NT2/D1 (cell line): Measurements from ENCODE around the gene TMEM183A.

Source experiments
- YY1 ChIP-seq: IDR thresholded peaks from 2 replicates; pipeline ENCODE4 v1.6.1; 2011; ENCODE audit not compliant: insufficient read length, insufficient read depth
- ZNF274 ChIP-seq: IDR thresholded peaks from 2 replicates; pipeline ENCODE4 v1.6.1; 2011; ENCODE audit warnings: mild to moderate bottlenecking, low read depth, low read length

DNA sequence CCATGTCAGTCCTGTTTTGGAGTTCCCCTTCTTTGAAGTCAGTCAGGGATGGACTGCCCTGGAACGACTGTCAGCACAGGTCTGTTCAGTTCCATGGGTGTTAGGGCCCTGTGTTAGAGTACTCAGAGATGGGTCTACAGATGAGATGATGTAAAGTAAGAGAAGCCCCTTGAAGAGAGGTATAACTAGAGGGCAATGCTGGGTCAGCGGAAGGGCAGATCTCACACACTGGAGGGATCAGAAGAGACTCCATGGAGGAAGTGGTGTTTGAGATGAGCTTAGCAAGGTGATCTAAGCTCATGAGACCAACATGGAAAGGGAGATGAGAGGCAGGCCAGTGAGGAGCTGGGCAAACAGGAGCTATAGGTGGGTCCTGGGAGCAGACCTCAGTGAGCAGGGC is 26.7 kb downstream of the TMEM183A start:
- no peak for TF ChIP-seq YY1
- TF ChIP-seq ZNF274 = no peak
